Fibroblast of skin of right quadriceps (primary cell): ENCODE data around the gene TOGARAM2.
"Not testable (repeated sequence)": the region's sequence is repeated elsewhere in the genome, so short reads cannot be mapped to it uniquely, and the experiment has no call there.

Experiments
- DNase-seq: peaks from one replicate; pipeline ENCODE4 v3.0.0-alpha.2; 2013

Gene TOGARAM2

GRCh38 chr2:29079887-29080286 lies 98.8 kb downstream of the TOGARAM2 start:
- DNase-seq: no peak

DNA sequence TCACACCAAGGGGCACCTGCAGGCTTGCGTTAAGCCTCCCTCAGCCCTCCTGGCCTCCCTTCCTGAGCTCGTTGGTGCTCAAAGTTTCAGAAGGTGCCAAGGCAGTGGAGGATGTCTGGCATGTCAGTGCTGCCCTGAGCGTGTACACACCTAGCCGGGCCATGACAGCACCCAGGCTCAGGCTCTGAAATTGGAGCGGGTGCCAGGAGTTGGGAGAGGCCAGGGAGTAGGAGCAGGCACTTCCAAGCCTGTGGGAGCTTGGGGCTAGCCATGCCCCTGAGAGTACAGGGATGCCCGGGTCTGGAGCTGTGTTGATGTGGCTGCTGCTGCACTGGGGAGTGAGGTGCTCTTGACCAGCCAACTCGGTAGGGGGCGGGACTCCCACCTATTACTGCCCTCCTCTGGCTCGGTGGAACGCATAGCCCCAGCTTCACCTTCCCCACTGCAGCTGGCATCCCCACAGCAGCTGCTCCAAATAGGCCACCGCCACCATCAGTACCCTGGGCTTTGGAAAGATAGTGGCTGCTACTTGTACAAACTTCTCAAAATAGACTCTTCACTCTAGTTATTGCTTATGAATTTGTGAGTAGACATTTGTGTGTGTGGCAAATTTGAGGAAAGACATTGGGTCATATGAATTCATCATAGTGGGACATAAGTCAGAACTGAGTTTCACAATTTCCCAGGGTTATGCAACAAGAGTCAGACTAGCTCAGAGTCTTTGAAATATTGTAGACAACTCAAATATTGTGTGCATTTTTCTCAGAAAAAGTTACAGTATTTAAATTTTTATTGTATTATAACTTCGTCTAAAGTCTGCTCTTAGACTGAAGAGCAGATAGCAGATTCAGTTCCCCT lies 100.0 kb downstream of the TOGARAM2 start:
- no peak for DNase-seq

GRCh38 chr2:29082804-29083495 lies 101.9 kb downstream of the TOGARAM2 start:
- DNase-seq: no peak

GRCh38 chr2:29084554-29084953 lies 103.5 kb downstream of the TOGARAM2 start:
- DNase-seq: no peak

- not testable (repeated sequence) for DNase-seq
Measured at GRCh38 chr2:29090311-29090710, 109.2 kb downstream of the TOGARAM2 start.

DNA sequence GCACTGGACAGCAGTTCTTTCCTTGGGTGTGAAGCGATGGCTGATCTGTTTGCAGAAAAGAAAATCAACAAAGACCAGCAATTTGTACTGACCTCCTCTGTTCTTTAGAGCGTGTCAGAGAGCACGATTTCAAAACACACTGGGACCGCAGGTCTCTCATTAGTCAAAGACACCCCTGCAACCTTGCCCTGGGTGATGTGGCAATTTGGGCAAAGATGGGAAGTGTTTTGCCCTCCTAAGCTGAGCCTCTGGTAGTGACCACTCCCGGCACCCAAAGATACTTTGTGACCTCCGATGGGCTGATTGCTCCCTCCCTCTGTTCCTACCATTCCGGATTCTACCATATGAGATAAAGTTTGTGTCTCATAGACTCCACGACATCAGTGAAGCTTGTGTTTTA lies 115.9 kb downstream of the TOGARAM2 start:
- no peak for DNase-seq

DNA sequence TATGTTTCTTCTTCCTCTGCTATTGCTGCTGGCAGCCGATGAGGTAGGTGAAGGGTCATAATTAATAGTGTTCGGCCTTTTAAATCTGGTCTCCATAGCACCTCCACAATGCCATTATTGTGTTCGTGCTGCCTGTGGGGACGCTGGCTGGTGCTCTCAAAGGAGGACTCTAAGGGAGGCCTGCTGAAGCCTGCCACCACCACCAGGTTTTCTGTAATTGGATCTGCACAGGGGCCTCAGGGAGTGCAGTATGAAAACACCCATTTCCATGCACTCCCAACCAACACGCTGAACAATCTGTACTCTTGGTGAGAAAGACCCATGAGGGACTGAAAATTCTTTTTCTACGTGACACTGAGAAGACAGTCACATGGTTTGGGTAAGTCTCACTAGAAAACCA lies 116.5 kb downstream of the TOGARAM2 start:
- DNase-seq: no peak

DNA sequence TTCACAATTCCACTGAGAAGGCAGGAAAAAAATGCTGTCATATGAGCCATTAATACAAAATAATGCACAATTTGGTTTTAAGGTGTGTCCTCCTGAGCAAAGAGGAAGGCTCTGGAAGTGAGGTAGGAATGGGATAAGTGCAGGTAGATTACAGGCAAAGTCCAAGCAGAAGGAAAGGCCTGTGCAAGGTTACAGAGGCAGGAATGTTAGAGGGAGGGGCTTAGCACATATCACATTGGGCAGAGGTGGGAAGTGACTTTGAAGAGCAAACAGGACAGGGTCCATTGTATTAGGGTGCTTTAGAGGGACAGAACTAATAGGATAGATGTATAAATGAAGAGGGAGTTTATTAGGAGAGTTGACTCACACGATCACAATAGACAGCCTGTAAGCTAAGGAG lies 119.5 kb downstream of the TOGARAM2 start:
- no peak for DNase-seq
